K562 (cell line): Measurements from ENCODE around the gene YPEL1. TPM values are rescaled to one million over a fixed set of nuclear protein-coding genes. Genes with fewer than 3 reads are reported as not detected.

ENCODE experiments used
- BRF1 ChIP-seq: IDR thresholded peaks from 3 replicates; pipeline ENCODE4 v1.6.1; 2011; ENCODE audit warnings: borderline replicate concordance, mild to moderate bottlenecking; ENCODE audit not compliant: insufficient read length; ENCODE audit errors: extremely low read depth
- CBFA2T2 ChIP-seq: fragments of 450-650 bp; conservative IDR thresholded peaks from 2 replicates; pipeline ENCODE4 v1.6.1; 2017; ENCODE audit warnings: mild to moderate bottlenecking
- CBX3 ChIP-seq, 2 experiments: IDR thresholded peaks; 1 replicate in 1 of 2; 2 replicates in 1 of 2; pipeline ENCODE4 v1.6.1; 2012; ENCODE audit warnings: inconsistent platforms in 2 of 2, low read length in 2 of 2, borderline replicate concordance in 1 of 2, control low read depth in 1 of 2
- CEBPB ChIP-seq: fragments of 450-650 bp; IDR thresholded peaks from 2 replicates; pipeline ENCODE4 v1.6.1; 2016; ENCODE audit warnings: missing genetic modification characterization, missing compliant biosample characterization
- DIDO1 ChIP-seq: fragments of 450-650 bp; IDR thresholded peaks from 2 replicates; pipeline ENCODE4 v1.6.1; 2016; ENCODE audit warnings: low read depth, missing biosample characterization, missing genetic modification characterization
- DNMT1 ChIP-seq: fragments of 450-650 bp; IDR thresholded peaks from 2 replicates; pipeline ENCODE4 v1.6.1; 2016; ENCODE audit warnings: antibody characterized with exemption, mild to moderate bottlenecking
- KDM2B ChIP-seq: fragments of 250-450 bp; sonication (Bioruptor Pico); IDR thresholded peaks from 2 replicates; pipeline ENCODE4 v1.8.0; 2021; ENCODE audit warnings: mild to moderate bottlenecking, moderate library complexity
- NEUROD1 ChIP-seq: fragments of 150-350 bp; IDR thresholded peaks from 2 replicates; pipeline ENCODE4 v1.6.1; 2014; ENCODE audit warnings: borderline replicate concordance, low read length, low read depth; ENCODE audit not compliant: partially characterized antibody
- NFYB ChIP-seq: IDR thresholded peaks from 2 replicates; pipeline ENCODE4 v1.6.1; 2011; ENCODE audit warnings: mild to moderate bottlenecking, moderate library complexity; ENCODE audit not compliant: insufficient read length; ENCODE audit errors: extremely low read depth
- POLR2A ChIP-seq: fragments of 450-650 bp; conservative IDR thresholded peaks from 2 replicates; pipeline ENCODE4 v1.6.1; 2016
- POLR2G ChIP-seq: fragments of 200-400 bp; formaldehyde crosslinking; IDR thresholded peaks from 2 replicates; pipeline ENCODE4 v1.6.1; 2017; ENCODE audit warnings: low read depth, mild to moderate bottlenecking, antibody characterized with exemption, low read length, moderate library complexity
- polyA plus RNA-seq, 8 experiments: library from polyadenylated mRNA; depleted of rRNA in 4 of 8; stranded (reverse) in 5 of 8; unstranded in 3 of 8; fragments of >200 nt; fragmentation: Nextera tagmentation in 2 of 8; fragmentation: Illumina TruSeq in 1 of 8; extraction: Ambion mirVana in 2 of 8; extraction: Trizol in 1 of 8; gene quantifications; 2 replicates each; pipeline versions ENCODE4 v1.2.1 to v1.2.3, GENCODE V29; 2011 to 2014; ENCODE audit warnings: inconsistent platforms in 1 of 8, missing spikeins in 1 of 8
- total RNA-seq, 7 experiments: library from RNA; depleted of rRNA in 6 of 7; stranded (reverse); fragments of >200 nt in 6 of 7; fragmentation: Illumina TruSeq in 2 of 7; extraction: Trizol in 2 of 7; gene quantifications; 2 replicates each; pipeline versions ENCODE4 v1.2.1 to v1.2.3, GENCODE V29; 2011 to 2021; ENCODE audit warnings: low replicate concordance in 1 of 7
- TF ChIP-seq, protein P1 (sequence below), 2 experiments: fragments of 450-650 bp; IDR thresholded peaks; 2 replicates each; pipeline ENCODE4 v1.6.1; 2016; ENCODE audit warnings: mild to moderate bottlenecking in 2 of 2, borderline replicate concordance in 1 of 2, low read depth in 1 of 2, moderate library complexity in 1 of 2
- TF ChIP-seq, protein P2 (sequence below): fragments of 250-450 bp; sonication (Bioruptor Pico); IDR thresholded peaks from 2 replicates; pipeline ENCODE4 v1.4.0; 2020; ENCODE audit warnings: mild to moderate bottlenecking, moderate library complexity
- TF ChIP-seq, protein P3 (sequence below): IDR thresholded peaks from 2 replicates; pipeline ENCODE4 v1.6.1; 2012; ENCODE audit warnings: low read depth, low read length, improper control_type of control experiment, borderline replicate concordance
- TF ChIP-seq, protein P4 (sequence below): sonication (generic); formaldehyde crosslinking; IDR thresholded peaks from 2 replicates; pipeline ENCODE4 v1.8.0; 2022; ENCODE audit warnings: mild to moderate bottlenecking, low read depth, missing genetic modification reagents

YPEL1 gene
- total and polyA plus RNA-seq, 9 of the 15 experiments (the other 6 are each of a cell fraction or from before 2014, with no cell fraction given): 0.07 to 2.2 (median 0.46) TPM

DNA sequence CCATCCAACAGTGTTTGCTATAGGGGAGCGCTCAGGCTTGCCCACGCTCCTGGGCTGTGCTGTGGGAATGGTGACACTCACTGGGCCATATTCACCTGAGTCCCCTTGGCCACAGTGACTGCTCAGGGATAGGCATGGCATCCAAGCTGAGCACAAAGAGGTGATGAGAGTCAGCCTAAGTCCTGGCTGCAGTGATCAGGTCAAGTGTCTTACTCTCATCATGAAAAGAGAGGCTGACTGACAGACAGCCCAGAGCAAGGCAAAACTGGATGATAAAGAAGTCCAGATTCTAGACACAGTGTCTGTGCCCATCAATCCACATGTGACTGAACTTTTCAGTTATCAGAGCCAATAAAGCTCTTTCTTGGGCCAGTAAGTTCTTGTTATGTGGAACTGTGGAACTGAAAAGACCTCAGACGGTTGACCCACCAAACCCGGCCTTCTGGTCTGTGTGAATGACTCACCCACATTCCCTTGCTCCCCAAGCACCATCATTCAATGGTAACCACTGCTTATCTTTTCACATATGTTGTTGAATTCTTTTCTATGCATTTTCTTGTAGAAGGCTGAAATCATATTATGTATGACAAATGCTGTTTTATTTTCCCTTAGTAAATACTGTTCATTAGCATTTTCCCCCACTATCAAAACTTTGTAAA lies 43.2 kb upstream of the YPEL1 start (continued):
- TF ChIP-seq, protein P1, sequence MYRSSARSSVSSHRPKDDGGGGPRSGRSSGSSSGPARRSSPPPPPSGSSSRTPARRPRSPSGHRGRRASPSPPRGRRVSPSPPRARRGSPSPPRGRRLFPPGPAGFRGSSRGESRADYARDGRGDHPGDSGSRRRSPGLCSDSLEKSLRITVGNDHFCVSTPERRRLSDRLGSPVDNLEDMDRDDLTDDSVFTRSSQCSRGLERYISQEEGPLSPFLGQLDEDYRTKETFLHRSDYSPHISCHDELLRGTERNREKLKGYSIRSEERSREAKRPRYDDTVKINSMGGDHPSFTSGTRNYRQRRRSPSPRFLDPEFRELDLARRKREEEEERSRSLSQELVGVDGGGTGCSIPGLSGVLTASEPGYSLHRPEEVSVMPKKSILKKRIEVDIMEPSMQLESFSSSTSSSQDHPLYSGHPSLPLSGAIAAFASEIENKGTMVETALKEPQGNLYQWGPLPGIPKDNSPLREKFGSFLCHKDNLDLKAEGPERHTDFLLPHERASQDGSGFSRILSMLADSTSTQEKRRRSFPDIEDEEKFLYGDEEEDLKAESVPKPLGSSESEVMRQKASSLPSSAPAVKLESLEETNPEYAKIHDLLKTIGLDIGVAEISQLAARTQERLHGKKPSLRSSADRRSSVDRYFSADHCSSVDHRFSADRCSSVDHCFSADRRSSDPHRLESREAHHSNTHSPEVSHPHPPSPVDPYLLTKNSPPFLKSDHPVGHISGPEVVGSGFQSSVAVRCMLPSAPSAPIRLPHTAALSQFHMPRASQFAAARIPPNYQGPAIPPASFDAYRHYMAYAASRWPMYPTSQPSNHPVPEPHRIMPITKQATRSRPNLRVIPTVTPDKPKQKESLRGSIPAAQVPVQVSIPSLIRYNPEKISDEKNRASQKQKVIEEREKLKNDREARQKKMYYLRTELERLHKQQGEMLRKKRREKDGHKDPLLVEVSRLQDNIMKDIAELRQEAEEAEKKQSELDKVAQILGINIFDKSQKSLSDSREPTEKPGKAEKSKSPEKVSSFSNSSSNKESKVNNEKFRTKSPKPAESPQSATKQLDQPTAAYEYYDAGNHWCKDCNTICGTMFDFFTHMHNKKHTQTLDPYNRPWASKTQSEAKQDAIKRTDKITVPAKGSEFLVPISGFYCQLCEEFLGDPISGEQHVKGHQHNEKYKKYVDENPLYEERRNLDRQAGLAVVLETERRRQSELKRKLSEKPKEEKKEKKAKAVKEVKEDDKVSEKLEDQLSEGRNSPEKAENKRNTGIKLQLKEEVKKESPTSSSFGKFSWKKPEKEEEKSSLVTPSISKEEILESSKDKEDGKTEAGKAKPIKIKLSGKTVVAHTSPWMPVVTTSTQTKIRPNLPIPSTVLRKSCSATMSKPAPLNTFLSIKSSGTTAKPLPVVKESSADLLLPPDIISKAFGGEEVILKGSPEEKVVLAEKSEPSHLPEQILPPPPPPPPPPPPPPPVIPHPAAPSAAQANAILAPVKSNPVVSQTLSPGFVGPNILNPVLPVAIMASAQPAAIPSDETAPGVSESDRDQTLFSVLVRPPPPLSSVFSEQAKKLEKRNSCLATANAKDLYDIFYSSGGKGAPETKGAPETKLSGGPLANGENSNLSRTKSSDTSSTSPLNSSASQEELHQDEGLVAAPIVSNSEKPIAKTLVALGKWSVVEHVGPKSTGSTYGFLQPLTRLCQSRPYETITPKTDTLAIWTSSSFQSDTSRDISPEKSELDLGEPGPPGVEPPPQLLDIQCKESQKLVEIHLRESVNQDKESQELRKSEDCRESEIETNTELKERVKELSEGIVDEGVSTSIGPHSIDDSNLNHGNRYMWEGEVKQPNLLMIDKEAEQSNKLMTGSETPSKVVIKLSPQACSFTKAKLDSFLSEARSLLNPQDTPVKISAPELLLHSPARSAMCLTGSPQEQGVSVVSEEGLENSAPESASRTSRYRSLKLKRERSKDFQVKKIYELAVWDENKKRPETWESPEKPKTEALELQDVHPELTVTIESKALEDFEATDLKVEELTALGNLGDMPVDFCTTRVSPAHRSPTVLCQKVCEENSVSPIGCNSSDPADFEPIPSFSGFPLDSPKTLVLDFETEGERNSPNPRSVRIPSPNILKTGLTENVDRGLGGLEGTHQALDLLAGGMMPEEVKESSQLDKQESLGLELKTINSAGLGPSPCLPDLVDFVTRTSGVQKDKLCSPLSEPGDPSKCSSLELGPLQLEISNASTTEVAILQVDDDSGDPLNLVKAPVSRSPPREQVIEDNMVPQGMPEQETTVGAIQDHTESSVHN (IDR thresholded peaks at IDR 0.05; ENCODE audit: borderline replicate concordance in 1 of 2, low read depth in 1 of 2): no peak
- TF ChIP-seq BRF1: no peak
- TF ChIP-seq CBX3 (IDR thresholded peaks at IDR 0.05; ENCODE audit: borderline replicate concordance in 1 of 2, low read length in 2 of 2): peak in 1 of 2 experiments; percentile 86; a peak in 1 of 3 replicates
- TF ChIP-seq POLR2A: no peak
- TF ChIP-seq KDM2B: no peak
- TF ChIP-seq POLR2G: peak; percentile 32; the same call in 1 of the 2 replicates
- TF ChIP-seq, protein P2, sequence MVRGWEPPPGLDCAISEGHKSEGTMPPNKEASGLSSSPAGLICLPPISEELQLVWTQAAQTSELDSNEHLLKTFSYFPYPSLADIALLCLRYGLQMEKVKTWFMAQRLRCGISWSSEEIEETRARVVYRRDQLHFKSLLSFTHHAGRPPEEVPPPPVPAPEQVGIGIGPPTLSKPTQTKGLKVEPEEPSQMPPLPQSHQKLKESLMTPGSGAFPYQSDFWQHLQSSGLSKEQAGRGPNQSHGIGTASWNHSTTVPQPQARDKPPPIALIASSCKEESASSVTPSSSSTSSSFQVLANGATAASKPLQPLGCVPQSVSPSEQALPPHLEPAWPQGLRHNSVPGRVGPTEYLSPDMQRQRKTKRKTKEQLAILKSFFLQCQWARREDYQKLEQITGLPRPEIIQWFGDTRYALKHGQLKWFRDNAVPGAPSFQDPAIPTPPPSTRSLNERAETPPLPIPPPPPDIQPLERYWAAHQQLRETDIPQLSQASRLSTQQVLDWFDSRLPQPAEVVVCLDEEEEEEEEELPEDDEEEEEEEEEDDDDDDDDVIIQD (CRISPR knock-in tag): no peak
- TF ChIP-seq, protein P3, sequence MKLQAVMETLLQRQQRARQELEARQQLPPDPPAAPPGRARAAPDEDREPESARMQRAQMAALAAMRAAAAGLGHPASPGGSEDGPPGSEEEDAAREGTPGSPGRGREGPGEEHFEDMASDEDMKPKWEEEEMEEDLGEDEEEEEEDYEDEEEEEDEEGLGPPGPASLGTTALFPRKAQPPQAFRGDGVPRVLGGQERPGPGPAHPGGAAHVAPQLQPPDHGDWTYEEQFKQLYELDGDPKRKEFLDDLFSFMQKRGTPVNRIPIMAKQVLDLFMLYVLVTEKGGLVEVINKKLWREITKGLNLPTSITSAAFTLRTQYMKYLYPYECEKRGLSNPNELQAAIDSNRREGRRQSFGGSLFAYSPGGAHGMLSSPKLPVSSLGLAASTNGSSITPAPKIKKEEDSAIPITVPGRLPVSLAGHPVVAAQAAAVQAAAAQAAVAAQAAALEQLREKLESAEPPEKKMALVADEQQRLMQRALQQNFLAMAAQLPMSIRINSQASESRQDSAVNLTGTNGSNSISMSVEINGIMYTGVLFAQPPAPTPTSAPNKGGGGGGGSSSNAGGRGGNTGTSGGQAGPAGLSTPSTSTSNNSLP: 0 out of 2 replicates have a peak, but pooled peaks have one; percentile 7
- TF ChIP-seq NFYB: no peak
- no peak for TF ChIP-seq NEUROD1
- no peak for TF ChIP-seq CBFA2T2
- TF ChIP-seq CEBPB: no peak
- TF ChIP-seq DNMT1: no peak
- TF ChIP-seq DIDO1: no peak
- TF ChIP-seq, protein P4, sequence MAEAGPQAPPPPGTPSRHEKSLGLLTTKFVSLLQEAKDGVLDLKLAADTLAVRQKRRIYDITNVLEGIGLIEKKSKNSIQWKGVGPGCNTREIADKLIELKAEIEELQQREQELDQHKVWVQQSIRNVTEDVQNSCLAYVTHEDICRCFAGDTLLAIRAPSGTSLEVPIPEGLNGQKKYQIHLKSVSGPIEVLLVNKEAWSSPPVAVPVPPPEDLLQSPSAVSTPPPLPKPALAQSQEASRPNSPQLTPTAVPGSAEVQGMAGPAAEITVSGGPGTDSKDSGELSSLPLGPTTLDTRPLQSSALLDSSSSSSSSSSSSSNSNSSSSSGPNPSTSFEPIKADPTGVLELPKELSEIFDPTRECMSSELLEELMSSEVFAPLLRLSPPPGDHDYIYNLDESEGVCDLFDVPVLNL (CRISPR knock-in tag): no peak
